Measurements from ENCODE around the gene SLC27A6. TPM values are rescaled to one million over a fixed set of nuclear protein-coding genes. Genes with fewer than 3 reads are reported as not detected.

Gene SLC27A6
- total and polyA plus RNA-seq, 2 of the 13 experiments (the other 11 are each of a cell fraction or from before 2014, with no cell fraction given) = not detected

- TF ChIP-seq, protein P1, sequence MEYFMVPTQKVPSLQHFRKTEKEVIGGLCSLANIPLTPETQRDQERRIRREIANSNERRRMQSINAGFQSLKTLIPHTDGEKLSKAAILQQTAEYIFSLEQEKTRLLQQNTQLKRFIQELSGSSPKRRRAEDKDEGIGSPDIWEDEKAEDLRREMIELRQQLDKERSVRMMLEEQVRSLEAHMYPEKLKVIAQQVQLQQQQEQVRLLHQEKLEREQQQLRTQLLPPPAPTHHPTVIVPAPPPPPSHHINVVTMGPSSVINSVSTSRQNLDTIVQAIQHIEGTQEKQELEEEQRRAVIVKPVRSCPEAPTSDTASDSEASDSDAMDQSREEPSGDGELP (IDR thresholded peaks at IDR 0.05; ENCODE audit: borderline replicate concordance, low read depth) = no peak
- no peak for TF ChIP-seq ZNF780A (CRISPR knock-in tag; IDR thresholded peaks at IDR 0.05)
- TF ChIP-seq ZNF253 (CRISPR knock-in tag; IDR thresholded peaks at IDR 0.05; ENCODE audit: borderline replicate concordance) = no peak
- no peak for TF ChIP-seq SIX4 (CRISPR knock-in tag; IDR thresholded peaks at IDR 0.05)
- no peak for TF ChIP-seq FOXA1 (IDR thresholded peaks at IDR 0.05)
- no peak for TF ChIP-seq FOXA1 (CRISPR knock-in tag; IDR thresholded peaks at IDR 0.05)
Observed at GRCh38 chr5:129053438-129053837, 88.2 kb downstream of the SLC27A6 start (continued).

DNA sequence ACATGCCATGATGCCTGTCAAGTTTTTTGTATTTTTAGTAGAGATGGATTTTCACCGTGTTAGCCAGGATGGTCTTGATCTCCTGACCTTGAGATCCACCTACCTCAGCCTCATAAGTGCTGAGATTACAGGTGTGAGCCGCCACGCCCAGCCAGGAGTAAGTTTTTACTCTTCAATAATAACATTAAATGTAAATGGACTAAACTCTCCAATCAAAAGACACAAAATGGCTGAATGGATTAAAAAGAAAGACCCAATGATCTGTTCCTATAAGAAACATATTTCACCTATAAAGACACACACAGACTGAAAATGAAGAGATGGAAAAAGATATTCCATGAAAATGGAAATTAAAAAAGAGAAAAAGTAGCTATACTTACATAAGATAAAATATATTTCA, 92.0 kb downstream of the SLC27A6 start:
- H2AFZ ChIP-seq (ENCODE audit: low read length) = no peak overlapping the region
- no peak overlapping the region for H3K4me3 ChIP-seq (replicated peaks in 1 of 3; ENCODE audit: insufficient read depth in 1 of 3, low read depth in 2 of 3, low read length in 3 of 3)
- H3K9me3 ChIP-seq (ENCODE audit: low read length) = no peaks in the 10 kb centered on the region
- no peaks in the 10 kb centered on the region for H3K27me3 ChIP-seq (ENCODE audit: control insufficient read depth in 1 of 2, insufficient read depth in 2 of 2, low read length in 2 of 2)
- no peaks in the 10 kb centered on the region for H3K4me1 ChIP-seq (ENCODE audit: insufficient read depth, low read length)
- H4K20me1 ChIP-seq (ENCODE audit: insufficient read depth, low read length) = no peaks in the 10 kb centered on the region
- FAIRE-seq (no peak), DNase-seq (ENCODE audit: low spot score) (no peak), ATAC-seq (no peak)
- no peak overlapping the region for H3K27ac ChIP-seq (ENCODE audit: extremely low read length, insufficient read depth, low read length)
- WGBS (ENCODE audit: low lambda C conversion rate) = 2% methylated on average over 3 of the region's 3 CpGs
- no peak overlapping the region for H3K9ac ChIP-seq (ENCODE audit: insufficient read depth, low read depth, low read length)
- ChIA-PET CTCF (ENCODE audit: low intra/inter-chr PET ratio, low total read pairs) (no interaction called here), POLR2A (no interaction called here)
- intact Hi-C loops (cut with micrococcal nuclease; ENCODE audit: unreplicated experiment) (no loop called here), in situ Hi-C loops (cut with HindIII; ENCODE audit: extremely low pct_ligation_motif_present, low pct_unique_long_range_greater_than_20kb) (no loop called here)
- H3K36me3 ChIP-seq (replicated peaks in 1 of 2; ENCODE audit: control insufficient read depth in 1 of 2, insufficient read depth in 2 of 2, low read length in 2 of 2) = no peaks in the 10 kb centered on the region
- H3K4me2 ChIP-seq (ENCODE audit: low read depth, low read length) = no peak overlapping the region
- H3K79me2 ChIP-seq (ENCODE audit: insufficient read depth, low read length) = no peaks in the 10 kb centered on the region
- no TSS peak for BruUV-seq (replicated peaks)
- TF ChIP-seq SAP130 (CRISPR knock-in tag; IDR thresholded peaks at IDR 0.05; ENCODE audit: low read depth) (no peak), REL (CRISPR knock-in tag; conservative IDR thresholded peaks at IDR 0.05) (no peak), ZBTB3 (CRISPR knock-in tag; IDR thresholded peaks at IDR 0.05; ENCODE audit: borderline replicate concordance, low read depth) (no peak), TBX3 (IDR thresholded peaks at IDR 0.05; ENCODE audit: borderline replicate concordance) (no peak), PREB (CRISPR knock-in tag; IDR thresholded peaks at IDR 0.05) (no peak), JUNB (CRISPR knock-in tag; IDR thresholded peaks at IDR 0.05; ENCODE audit: borderline replicate concordance) (no peak), KMT2A (CRISPR knock-in tag; IDR thresholded peaks at IDR 0.05) (no peak), ZNF605 (CRISPR knock-in tag; IDR thresholded peaks at IDR 0.05) (no peak), NFRKB (IDR thresholded peaks at IDR 0.05) (no peak), TBL1XR1 (IDR thresholded peaks at IDR 0.05; ENCODE audit: borderline replicate concordance, low read length, partially characterized antibody) (no peak), PAF1 (CRISPR knock-in tag; IDR thresholded peaks at IDR 0.05) (no peak)
- TF ChIP-seq, protein P2, sequence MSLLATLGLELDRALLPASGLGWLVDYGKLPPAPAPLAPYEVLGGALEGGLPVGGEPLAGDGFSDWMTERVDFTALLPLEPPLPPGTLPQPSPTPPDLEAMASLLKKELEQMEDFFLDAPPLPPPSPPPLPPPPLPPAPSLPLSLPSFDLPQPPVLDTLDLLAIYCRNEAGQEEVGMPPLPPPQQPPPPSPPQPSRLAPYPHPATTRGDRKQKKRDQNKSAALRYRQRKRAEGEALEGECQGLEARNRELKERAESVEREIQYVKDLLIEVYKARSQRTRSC (CRISPR knock-in tag; IDR thresholded peaks at IDR 0.05; ENCODE audit: low read depth) = no peak
